HEK293 (cell line): ENCODE data around the gene AGMO.

Experiments used
- CTCF ChIA-PET: fragments of 350-600 bp; formaldehyde crosslinking; extraction: SDS; loops from one replicate; lab custom pipeline; 2021; ENCODE audit warnings: antibody characterized with exemption; lab: Yijun Ruan, JAX
- POLR2A ChIA-PET: fragments of 300-600 bp; formaldehyde crosslinking; extraction: SDS; loops from one replicate; lab custom pipeline; 2020; ENCODE audit warnings: antibody characterized with exemption, inconsistent platforms; lab: Yijun Ruan, JAX
- H3K27ac ChIP-seq: fragments of 200-500 bp; sonication (Bioruptor generic); 2 replicates; pipeline ENCODE4 v1.5.1; 2014; ENCODE audit warnings: low read depth, low read length, control low read depth, inconsistent platforms; ENCODE audit errors: extremely low read depth
- H3K36me3 ChIP-seq, 2 experiments: fragments of 200-500 bp in 1 of 2; sonication (Bioruptor generic) in 1 of 2; 1 replicate in 1 of 2; 2 replicates in 1 of 2; pipeline ENCODE4 v1.5.1; 2014 to 2017; ENCODE audit warnings: inconsistent platforms in 2 of 2, low read length in 2 of 2; ENCODE audit not compliant: control insufficient read depth in 2 of 2, insufficient read depth in 1 of 2
- H3K4me1 ChIP-seq: fragments of 200-500 bp; sonication (Bioruptor generic); 2 replicates; pipeline ENCODE4 v1.5.1; 2014; ENCODE audit warnings: mild to moderate bottlenecking, low read length, inconsistent platforms; ENCODE audit not compliant: control insufficient read depth, insufficient read depth
- H3K4me3 ChIP-seq: 2 replicates; pipeline ENCODE4 v1.5.1; 2011; ENCODE audit warnings: low read depth, mild to moderate bottlenecking, control low read depth, low read length, moderate library complexity
- H3K9me3 ChIP-seq: fragments of 200-500 bp; sonication (Bioruptor generic); 2 replicates; pipeline ENCODE4 v1.5.1; 2014; ENCODE audit warnings: low read depth, low read length, inconsistent platforms; ENCODE audit not compliant: control insufficient read depth, insufficient read depth
- PRDM2 ChIP-seq: fragments of 450-650 bp; formaldehyde crosslinking; IDR thresholded peaks from 2 replicates; pipeline ENCODE4 v1.5.1; 2016; ENCODE audit warnings: missing biosample characterization, missing genetic modification characterization, borderline replicate concordance
- REPIN1 ChIP-seq: fragments of 450-650 bp; formaldehyde crosslinking; IDR thresholded peaks from 2 replicates; pipeline ENCODE4 v1.5.1; 2017; ENCODE audit warnings: missing biosample characterization, missing genetic modification characterization, low read depth
- TCF7L2 ChIP-seq: IDR thresholded peaks from 2 replicates; pipeline ENCODE4 v1.6.1; 2011; ENCODE audit warnings: low read depth, mild to moderate bottlenecking, inconsistent platforms, low read length, moderate library complexity, borderline replicate concordance
- WT1 ChIP-seq: fragments of 450-650 bp; formaldehyde crosslinking; IDR thresholded peaks from 2 replicates; pipeline ENCODE4 v1.5.1; 2016; ENCODE audit warnings: missing biosample characterization, missing genetic modification characterization
- ZBTB11 ChIP-seq: fragments of 450-650 bp; formaldehyde crosslinking; conservative IDR thresholded peaks from 2 replicates; pipeline ENCODE4 v1.5.1; 2016; ENCODE audit warnings: low read depth, missing biosample characterization, missing genetic modification characterization
- ZFHX2 ChIP-seq: fragments of 450-650 bp; formaldehyde crosslinking; conservative IDR thresholded peaks from 2 replicates; pipeline ENCODE4 v1.5.1; 2016; ENCODE audit warnings: missing biosample characterization, missing genetic modification characterization
- ZNF266 ChIP-seq: fragments of 450-650 bp; formaldehyde crosslinking; IDR thresholded peaks from 2 replicates; pipeline ENCODE4 v1.5.1; 2016; ENCODE audit warnings: missing biosample characterization, missing genetic modification characterization, low read depth
- ZNF514 ChIP-seq: fragments of 450-650 bp; formaldehyde crosslinking; IDR thresholded peaks from 2 replicates; pipeline ENCODE4 v1.5.1; 2016; ENCODE audit warnings: missing biosample characterization, missing genetic modification characterization
- ZNF521 ChIP-seq: fragments of 450-650 bp; formaldehyde crosslinking; IDR thresholded peaks from 2 replicates; pipeline ENCODE4 v1.5.1; 2017; ENCODE audit warnings: missing biosample characterization, mild to moderate bottlenecking, missing genetic modification characterization
- ZNF544 ChIP-seq: fragments of 450-650 bp; formaldehyde crosslinking; IDR thresholded peaks from 2 replicates; pipeline ENCODE4 v1.5.0; 2017; ENCODE audit warnings: missing biosample characterization, missing genetic modification characterization
- ZNF548 ChIP-seq: fragments of 450-650 bp; formaldehyde crosslinking; IDR thresholded peaks from 2 replicates; pipeline ENCODE4 v1.5.1; 2016; ENCODE audit warnings: missing biosample characterization, missing genetic modification characterization
- ZNF561 ChIP-seq: fragments of 450-650 bp; IDR thresholded peaks from 2 replicates; pipeline ENCODE4 v1.5.1; 2018; ENCODE audit warnings: missing biosample characterization, missing genetic modification characterization, borderline replicate concordance
- ZNF610 ChIP-seq: fragments of 450-650 bp; formaldehyde crosslinking; IDR thresholded peaks from 2 replicates; pipeline ENCODE4 v1.5.1; 2016; ENCODE audit warnings: missing biosample characterization, missing genetic modification characterization, borderline replicate concordance
- ZNF837 ChIP-seq: fragments of 450-650 bp; formaldehyde crosslinking; IDR thresholded peaks from 2 replicates; pipeline ENCODE4 v1.5.1; 2016; ENCODE audit warnings: missing biosample characterization, missing genetic modification characterization
- TF ChIP-seq, protein P1 (sequence below): fragments of 450-650 bp; formaldehyde crosslinking; IDR thresholded peaks from 2 replicates; pipeline ENCODE4 v1.5.1; 2017; ENCODE audit warnings: missing biosample characterization, missing genetic modification characterization
- TF ChIP-seq, protein P2 (sequence below): fragments of 450-650 bp; formaldehyde crosslinking; IDR thresholded peaks from 2 replicates; pipeline ENCODE4 v1.5.1; 2016; ENCODE audit warnings: missing biosample characterization, missing genetic modification characterization
- TF ChIP-seq, protein P3 (sequence below): fragments of 450-650 bp; formaldehyde crosslinking; IDR thresholded peaks from 2 replicates; pipeline ENCODE4 v1.5.1; 2016; ENCODE audit warnings: missing biosample characterization, missing genetic modification characterization, borderline replicate concordance

The AGMO gene

GRCh38 chr7:15332956-15333355 lies 228.9 kb downstream of the AGMO start:
- Histone ChIP-seq H3K27ac (no peak overlapping the region), H3K4me1 (0 out of 2 replicates have a peak, but pooled peaks cover 2% of the 10 kb centered on the region), H3K9me3 (no peaks in the 10 kb centered on the region), H3K36me3 (no peaks in the 10 kb centered on the region), H3K4me3 (no peak overlapping the region)
- ChIA-PET CTCF (interaction anchor here (0.6 kb wide), 1 partner anchor 737 kb away, joined by 3 read pairs; no protein-coding TSS in a partner anchor), POLR2A (no interaction called here)
- TF ChIP-seq ZNF837 (tag by site-specific recombination) = no peak
- TF ChIP-seq ZNF266 (tag by site-specific recombination) = no peak
- TF ChIP-seq TCF7L2 = peak; percentile 55; the same call in 1 of the 2 replicates
- no peak for TF ChIP-seq ZNF561 (tag by site-specific recombination)
- 0 out of 2 replicates have a peak, but pooled peaks have one; percentile 33 for TF ChIP-seq WT1 (tag by site-specific recombination)
- no peak for TF ChIP-seq PRDM2
- no peak for TF ChIP-seq ZNF610 (tag by site-specific recombination)
- no peak for TF ChIP-seq ZNF521

- CTCF ChIA-PET = no interaction called here
- Histone ChIP-seq H3K27ac (no peak overlapping the region), H3K4me3 (no peak overlapping the region), H3K36me3 (no peaks in the 10 kb centered on the region), H3K9me3 (no peaks in the 10 kb centered on the region), H3K4me1 (0 out of 2 replicates have a peak, but pooled peaks cover 2% of the 10 kb centered on the region)
- POLR2A ChIA-PET = no interaction called here
- TF ChIP-seq ZBTB11 (tag by site-specific recombination) = no peak
- TF ChIP-seq, protein P1, sequence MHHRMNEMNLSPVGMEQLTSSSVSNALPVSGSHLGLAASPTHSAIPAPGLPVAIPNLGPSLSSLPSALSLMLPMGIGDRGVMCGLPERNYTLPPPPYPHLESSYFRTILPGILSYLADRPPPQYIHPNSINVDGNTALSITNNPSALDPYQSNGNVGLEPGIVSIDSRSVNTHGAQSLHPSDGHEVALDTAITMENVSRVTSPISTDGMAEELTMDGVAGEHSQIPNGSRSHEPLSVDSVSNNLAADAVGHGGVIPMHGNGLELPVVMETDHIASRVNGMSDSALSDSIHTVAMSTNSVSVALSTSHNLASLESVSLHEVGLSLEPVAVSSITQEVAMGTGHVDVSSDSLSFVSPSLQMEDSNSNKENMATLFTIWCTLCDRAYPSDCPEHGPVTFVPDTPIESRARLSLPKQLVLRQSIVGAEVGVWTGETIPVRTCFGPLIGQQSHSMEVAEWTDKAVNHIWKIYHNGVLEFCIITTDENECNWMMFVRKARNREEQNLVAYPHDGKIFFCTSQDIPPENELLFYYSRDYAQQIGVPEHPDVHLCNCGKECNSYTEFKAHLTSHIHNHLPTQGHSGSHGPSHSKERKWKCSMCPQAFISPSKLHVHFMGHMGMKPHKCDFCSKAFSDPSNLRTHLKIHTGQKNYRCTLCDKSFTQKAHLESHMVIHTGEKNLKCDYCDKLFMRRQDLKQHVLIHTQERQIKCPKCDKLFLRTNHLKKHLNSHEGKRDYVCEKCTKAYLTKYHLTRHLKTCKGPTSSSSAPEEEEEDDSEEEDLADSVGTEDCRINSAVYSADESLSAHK = no peak
- no peak for TF ChIP-seq REPIN1 (tag by site-specific recombination)
- TF ChIP-seq, protein P2, sequence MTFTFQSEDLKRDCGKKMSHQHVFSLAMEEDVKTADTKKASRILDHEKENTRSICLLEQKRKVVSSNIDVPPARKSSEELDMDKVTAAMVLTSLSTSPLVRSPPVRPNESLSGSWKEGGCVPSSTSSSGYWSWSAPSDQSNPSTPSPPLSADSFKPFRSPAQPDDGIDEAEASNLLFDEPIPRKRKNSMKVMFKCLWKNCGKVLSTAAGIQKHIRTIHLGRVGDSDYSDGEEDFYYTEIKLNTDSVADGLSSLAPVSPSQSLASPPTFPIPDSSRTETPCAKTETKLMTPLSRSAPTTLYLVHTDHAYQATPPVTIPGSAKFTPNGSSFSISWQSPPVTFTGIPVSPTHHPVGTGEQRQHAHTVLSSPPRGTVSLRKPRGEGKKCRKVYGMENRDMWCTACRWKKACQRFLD (tag by site-specific recombination) = no peak
- no peak for TF ChIP-seq ZNF544 (tag by site-specific recombination)
- TF ChIP-seq ZFHX2 (tag by site-specific recombination) = no peak
- no peak for TF ChIP-seq ZNF548
- TF ChIP-seq WT1 (tag by site-specific recombination) = no peak
- no peak for TF ChIP-seq ZNF514 (tag by site-specific recombination)
- TF ChIP-seq, protein P3, sequence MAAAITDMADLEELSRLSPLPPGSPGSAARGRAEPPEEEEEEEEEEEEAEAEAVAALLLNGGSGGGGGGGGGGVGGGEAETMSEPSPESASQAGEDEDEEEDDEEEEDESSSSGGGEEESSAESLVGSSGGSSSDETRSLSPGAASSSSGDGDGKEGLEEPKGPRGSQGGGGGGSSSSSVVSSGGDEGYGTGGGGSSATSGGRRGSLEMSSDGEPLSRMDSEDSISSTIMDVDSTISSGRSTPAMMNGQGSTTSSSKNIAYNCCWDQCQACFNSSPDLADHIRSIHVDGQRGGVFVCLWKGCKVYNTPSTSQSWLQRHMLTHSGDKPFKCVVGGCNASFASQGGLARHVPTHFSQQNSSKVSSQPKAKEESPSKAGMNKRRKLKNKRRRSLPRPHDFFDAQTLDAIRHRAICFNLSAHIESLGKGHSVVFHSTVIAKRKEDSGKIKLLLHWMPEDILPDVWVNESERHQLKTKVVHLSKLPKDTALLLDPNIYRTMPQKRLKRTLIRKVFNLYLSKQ (tag by site-specific recombination) = no peak
Measured at GRCh38 chr7:15330943-15331342, 230.9 kb downstream of the AGMO start.
